Head of caudate nucleus (tissue), 42 donors: ENCODE measurements around the gene CDH10.

Experiments
- DNase-seq, 42 donors: peaks; one replicate each; pipeline versions ENCODE4 v3.0.0 to v3.0.0-alpha.2; 2020 to 2021; ENCODE audit warnings: mixed read lengths in 7 of 42
- intact Hi-C: fragments of 100-400 bp; cut with DNase I; formaldehyde crosslinking; loops from one replicate; pipeline ENCODE4 v1.15.0; 2022

The CDH10 gene

DNA sequence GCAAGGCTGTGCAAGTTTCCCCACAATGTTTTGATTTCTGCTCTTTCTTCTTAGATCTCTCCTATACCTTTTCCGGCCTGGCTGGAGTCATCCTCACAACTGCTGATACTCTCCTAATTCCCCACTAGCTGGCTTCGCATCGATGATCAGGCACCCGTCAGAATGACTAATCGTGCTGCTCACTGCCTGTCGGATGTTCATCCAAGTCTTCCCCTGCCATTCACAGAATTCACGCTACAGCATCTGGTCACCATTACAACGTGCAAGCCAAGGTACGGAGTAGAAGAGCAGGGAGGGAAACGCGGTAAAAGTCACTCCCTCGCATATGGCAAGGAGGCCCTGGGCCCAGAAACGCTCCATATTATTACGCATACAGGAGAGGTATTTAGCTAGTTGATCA lies 35.1 kb downstream of the CDH10 start:
- DNase-seq = no peak
- intact Hi-C loops = no loop called here

GRCh38 chr5:24606971-24607370 lies 37.8 kb downstream of the CDH10 start:
- peak in 6 of 42 donors; percentile 2 to 17 (median 12) for DNase-seq
- intact Hi-C loops = no loop called here

DNA sequence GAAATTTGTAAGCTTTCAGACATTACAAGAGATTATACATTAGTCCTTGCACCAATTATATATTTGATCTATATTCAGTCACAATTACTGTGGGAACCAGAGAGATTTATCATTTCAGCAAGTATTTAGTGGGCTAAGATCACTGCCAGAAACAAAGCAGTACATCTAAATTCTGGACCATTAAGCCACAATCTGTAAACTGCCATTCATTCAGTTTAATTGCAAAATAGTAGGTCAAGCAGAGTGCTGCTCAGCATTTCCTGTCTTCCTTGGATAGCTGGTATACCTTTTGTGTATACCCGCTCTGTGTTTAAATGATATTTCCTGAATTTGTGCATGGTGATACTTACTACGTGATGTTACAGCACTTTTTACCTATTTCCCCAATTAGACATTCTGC lies 42.6 kb downstream of the CDH10 start:
- DNase-seq = no peak
- intact Hi-C loops = no loop called here

DNA sequence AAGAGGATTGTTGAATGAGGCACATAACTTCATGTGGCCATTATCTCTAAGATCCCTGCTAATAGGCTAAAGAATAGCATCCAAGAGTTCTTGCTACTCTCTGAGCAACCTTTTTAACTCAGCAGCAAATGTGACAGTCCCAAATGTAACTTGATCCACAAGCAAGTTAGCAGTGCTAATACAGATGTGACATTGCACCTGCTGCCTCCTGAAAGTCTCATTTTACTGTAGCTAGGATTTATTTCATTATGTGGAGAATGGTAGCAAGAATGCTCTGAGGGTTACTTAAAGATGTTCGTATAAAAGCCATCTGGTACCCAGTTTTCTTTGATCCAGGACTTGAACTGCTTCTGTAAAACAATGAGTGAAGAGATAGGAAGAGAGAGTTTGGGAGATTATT lies 45.8 kb downstream of the CDH10 start:
- intact Hi-C loops = no loop called here

DNA sequence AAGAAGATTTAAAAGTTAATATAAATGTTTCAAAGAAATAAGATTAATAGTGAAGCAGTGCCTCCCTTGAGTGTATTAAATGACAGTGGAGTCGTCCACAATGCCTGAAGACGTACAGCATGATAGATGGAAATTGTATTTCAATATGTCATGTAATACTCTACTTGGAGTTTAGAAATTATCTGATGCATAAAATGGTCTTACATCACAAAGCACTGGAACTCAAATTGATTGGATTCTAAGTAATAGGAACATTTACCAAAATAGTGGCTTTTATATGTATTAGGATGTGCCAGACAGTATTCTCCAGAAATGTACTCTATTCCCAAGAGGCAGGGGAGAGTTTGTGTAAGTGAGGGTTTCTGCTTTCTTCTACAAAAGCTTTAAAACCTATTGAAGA lies 49.4 kb downstream of the CDH10 start:
- DNase-seq = no peak
- intact Hi-C loops = no loop called here

More for the DNA sequence above, 45.8 kb downstream of the CDH10 start:
- no peak for DNase-seq

DNA sequence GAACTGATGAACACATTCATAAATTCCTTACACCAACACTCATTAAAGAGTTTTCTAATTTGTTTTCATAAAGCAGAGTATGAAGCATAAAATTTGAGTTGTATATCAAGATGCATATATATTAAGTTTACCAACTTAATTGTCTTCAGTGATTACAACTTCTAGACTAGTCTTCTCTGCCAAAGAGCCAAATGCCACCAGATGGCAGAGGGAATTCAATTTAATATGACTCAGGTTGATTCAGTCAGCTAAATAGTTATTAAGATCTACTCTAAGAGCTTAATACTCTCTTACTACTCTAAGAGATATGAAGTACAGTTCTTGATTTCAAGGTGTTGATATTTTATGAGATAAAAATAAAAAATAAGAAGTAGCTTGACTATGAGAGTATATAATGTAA lies 53.4 kb downstream of the CDH10 start:
- intact Hi-C loops = no loop called here
- DNase-seq = no peak

- DNase-seq = no peak
- intact Hi-C loops = no loop called here
These were observed 55.2 kb downstream of the CDH10 start for GRCh38 chr5:24589566-24589965.

- intact Hi-C loops = no loop called here
- no peak for DNase-seq
These were observed 59.0 kb downstream of the CDH10 start for GRCh38 chr5:24585751-24586150.

DNA sequence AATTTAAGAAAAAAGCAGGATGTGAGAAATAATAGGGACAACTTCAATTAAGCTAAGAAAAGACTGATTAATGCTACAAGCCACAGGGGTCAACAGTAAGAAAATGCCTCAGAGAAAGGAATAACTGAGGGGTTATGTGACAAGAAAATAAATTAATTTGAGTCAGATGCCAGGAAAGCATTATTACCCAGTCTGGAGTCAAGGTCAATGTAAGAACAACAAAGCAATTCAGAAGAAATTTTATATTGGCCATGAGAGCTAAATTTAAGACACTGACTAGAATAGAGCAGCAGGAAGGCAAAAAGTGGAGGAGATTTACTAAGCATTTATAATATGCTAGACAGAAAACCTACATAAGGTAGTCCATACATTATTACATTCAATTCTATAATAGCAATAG lies 73.5 kb downstream of the CDH10 start:
- DNase-seq = no peak
- intact Hi-C loops = no loop called here

DNA sequence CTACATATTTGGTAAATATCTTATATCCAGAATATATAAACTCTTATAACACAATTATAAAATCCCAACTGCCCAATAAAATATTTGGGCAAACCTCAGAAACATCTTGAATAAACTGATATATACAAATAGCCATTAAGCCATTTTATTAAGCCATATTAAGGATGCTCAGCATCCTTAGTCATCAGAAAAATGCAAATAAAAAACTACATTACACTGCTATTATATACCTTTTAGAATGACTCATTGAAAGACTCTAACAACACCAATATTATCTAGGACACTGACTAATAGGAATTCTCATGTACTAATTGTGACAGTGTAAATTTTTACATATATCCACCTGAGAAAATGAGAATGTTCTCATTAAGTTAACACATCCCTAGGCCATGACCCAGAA lies 77.8 kb downstream of the CDH10 start:
- DNase-seq = no peak
- intact Hi-C loops = no loop called here

DNA sequence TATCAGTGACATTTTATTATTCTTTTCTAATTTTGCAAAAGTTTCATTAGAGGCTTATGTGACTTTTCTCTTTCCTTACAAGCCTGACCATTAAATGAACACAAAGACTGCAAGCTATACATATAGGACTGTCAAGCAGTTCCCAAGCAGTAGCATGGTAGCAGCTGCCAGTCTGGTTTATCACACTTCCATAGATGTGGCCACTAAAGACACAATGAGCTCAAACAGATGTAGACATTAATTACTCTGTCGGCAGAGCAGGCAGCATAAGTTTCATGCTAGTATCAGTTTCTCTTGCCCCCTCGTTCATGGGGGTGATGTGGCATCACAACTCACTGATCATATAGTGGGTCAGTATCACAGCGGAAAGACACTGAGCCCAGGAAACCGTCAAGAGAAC lies 89.5 kb downstream of the CDH10 start:
- intact Hi-C loops = no loop called here
- DNase-seq = no peak

- intact Hi-C loops = no loop called here
- DNase-seq = no peak
These were observed 97.6 kb downstream of the CDH10 start for GRCh38 chr5:24547132-24547531.

GRCh38 chr5:24539613-24540012 lies 105.2 kb downstream of the CDH10 start:
- DNase-seq = no peak
- intact Hi-C loops = no loop called here

DNA sequence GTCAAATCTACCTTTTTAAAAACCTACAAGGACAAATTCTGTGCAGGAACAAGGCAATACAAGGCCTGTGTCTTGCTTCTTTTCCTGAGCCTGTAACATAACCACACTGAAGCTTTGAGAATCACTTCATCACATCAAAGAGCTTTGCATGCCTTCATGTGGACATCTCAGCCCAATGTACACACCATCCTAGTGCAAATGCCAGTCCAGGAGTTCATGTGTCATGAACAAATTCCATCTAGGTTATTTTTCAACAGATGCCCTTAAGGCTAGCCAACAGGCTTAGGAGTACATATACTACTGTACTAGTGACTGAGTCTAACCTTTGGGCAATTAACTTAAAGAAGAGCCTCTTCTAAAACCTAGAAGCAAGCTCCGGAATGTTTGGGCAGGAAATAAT lies 106.4 kb downstream of the CDH10 start:
- DNase-seq = no peak
- intact Hi-C loops = no loop called here

DNA sequence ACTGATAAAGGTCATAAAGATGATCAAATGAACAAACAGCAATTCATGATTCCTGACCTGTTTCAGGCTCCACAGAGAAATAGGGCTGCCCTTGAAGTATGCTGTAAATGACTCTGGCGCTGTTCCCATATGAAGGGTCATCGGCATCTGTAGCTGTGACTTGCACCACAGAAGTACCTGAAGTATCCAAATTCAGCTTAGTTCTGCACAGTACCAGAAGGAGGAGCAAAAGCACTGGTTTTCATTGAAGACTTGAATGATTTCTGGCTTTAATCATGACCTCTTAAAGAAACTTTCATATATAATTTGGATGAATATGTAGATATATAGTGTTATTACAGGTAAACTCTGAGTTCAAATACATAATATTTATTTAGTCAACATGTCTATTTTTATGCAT lies 109.1 kb downstream of the CDH10 start:
- intact Hi-C loops = no loop called here
- no peak for DNase-seq

GRCh38 chr5:24530906-24531305 lies 113.9 kb downstream of the CDH10 start:
- intact Hi-C loops = no loop called here
- no peak for DNase-seq

DNA sequence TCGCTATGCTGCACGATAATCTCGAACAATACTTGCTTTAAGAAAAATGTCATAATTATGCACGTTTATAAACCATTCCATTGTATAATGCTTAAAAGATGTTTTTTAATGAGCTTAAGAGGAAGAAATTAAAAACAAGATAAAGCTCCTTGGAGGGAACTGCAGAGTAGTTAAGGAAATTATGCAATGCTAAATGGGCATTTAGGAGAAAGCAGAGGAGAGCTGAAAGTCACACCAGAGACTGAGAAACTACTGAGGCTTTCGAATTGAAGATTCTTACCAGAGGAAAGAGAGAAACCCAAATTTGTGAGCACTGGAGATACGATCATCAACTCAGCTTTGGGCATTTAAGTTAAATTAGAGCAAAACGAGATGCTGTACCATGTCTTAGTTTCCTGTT lies 119.4 kb downstream of the CDH10 start:
- no peak for DNase-seq
- intact Hi-C loops = no loop called here

GRCh38 chr5:24512423-24512822 lies 132.4 kb downstream of the CDH10 start:
- no peak for DNase-seq
- intact Hi-C loops = no loop called here

- intact Hi-C loops = no loop called here
- no peak for DNase-seq
These were observed 134.2 kb downstream of the CDH10 start for GRCh38 chr5:24510523-24510988.

DNA sequence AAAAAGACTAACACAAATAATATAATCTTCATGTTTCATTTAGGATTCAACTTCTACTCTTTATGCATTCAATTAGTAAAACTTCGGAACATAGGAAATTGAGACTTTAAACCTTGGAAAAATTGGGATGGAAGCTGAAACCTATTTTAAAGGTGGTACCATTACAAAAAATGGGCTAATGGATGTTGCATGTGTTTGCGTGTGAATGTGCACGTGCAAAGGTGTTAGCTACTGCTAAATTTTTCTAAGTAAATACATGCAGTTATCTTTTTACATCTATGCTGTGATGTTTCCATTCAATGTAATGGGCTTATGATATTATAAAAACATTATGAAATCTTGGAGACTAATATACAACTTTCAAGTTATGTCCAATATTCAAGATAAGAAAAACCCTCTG lies 134.8 kb downstream of the CDH10 start:
- DNase-seq = no peak
- intact Hi-C loops = no loop called here

GRCh38 chr5:24505258-24505657 lies 139.5 kb downstream of the CDH10 start:
- intact Hi-C loops = no loop called here
- DNase-seq = no peak

- intact Hi-C loops = no loop called here
- DNase-seq = no peak
These were observed 147.1 kb downstream of the CDH10 start for GRCh38 chr5:24497591-24498157.
